ENCODE measurements around the gene RAPGEF1.

DNA sequence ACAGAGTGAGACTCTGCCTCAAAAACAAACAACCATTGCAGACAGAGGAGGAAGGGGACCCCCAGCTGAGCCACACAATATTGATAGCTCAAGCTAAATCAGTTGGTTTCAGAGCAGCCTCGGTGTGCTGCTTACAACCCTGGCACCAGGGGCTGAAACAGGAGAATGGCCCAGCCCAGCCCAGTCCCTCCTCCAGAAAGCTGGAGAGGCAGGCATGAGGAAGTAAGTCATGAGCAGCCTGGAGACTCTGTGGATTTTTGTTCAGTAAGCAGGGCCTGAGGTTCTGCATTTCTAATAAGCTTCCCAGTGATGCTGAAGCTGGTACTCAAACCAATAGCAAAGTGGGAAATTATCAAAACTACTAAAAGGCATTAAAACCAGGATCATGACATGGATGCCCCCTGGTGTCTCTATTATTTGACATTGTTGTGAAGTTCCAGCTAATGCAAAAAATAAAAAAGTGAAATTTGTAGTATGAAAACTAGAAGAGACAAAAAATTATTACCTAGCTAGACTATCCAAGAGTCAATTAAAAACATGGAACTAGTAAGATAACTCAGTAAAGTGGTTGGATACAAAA is 180.4 kb downstream of the RAPGEF1 start:
- TF ChIP-seq YY1 (IDR thresholded peaks at IDR 0.05; ENCODE audit: low read depth) (no peak), TAF1 (IDR thresholded peaks at IDR 0.05; ENCODE audit: low read depth) (no peak), EP300 (IDR thresholded peaks at IDR 0.05; ENCODE audit: borderline replicate concordance) (no peak), RAD21 (IDR thresholded peaks at IDR 0.05; ENCODE audit: low read depth) (no peak), FOXM1 (IDR thresholded peaks at IDR 0.05; ENCODE audit: borderline replicate concordance, low read depth) (no peak), EGR1 (IDR thresholded peaks at IDR 0.05) (no peak), TCF12 (IDR thresholded peaks at IDR 0.05; ENCODE audit: low read depth) (no peak), CEBPB (IDR thresholded peaks at IDR 0.05) (no peak)
- TF ChIP-seq, protein P1, sequence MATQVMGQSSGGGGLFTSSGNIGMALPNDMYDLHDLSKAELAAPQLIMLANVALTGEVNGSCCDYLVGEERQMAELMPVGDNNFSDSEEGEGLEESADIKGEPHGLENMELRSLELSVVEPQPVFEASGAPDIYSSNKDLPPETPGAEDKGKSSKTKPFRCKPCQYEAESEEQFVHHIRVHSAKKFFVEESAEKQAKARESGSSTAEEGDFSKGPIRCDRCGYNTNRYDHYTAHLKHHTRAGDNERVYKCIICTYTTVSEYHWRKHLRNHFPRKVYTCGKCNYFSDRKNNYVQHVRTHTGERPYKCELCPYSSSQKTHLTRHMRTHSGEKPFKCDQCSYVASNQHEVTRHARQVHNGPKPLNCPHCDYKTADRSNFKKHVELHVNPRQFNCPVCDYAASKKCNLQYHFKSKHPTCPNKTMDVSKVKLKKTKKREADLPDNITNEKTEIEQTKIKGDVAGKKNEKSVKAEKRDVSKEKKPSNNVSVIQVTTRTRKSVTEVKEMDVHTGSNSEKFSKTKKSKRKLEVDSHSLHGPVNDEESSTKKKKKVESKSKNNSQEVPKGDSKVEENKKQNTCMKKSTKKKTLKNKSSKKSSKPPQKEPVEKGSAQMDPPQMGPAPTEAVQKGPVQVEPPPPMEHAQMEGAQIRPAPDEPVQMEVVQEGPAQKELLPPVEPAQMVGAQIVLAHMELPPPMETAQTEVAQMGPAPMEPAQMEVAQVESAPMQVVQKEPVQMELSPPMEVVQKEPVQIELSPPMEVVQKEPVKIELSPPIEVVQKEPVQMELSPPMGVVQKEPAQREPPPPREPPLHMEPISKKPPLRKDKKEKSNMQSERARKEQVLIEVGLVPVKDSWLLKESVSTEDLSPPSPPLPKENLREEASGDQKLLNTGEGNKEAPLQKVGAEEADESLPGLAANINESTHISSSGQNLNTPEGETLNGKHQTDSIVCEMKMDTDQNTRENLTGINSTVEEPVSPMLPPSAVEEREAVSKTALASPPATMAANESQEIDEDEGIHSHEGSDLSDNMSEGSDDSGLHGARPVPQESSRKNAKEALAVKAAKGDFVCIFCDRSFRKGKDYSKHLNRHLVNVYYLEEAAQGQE (IDR thresholded peaks at IDR 0.05; ENCODE audit: low read depth): no peak
- TF ChIP-seq, protein P2, sequence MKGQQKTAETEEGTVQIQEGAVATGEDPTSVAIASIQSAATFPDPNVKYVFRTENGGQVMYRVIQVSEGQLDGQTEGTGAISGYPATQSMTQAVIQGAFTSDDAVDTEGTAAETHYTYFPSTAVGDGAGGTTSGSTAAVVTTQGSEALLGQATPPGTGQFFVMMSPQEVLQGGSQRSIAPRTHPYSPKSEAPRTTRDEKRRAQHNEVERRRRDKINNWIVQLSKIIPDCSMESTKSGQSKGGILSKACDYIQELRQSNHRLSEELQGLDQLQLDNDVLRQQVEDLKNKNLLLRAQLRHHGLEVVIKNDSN (IDR thresholded peaks at IDR 0.05): no peak
- TF ChIP-seq, protein P3, sequence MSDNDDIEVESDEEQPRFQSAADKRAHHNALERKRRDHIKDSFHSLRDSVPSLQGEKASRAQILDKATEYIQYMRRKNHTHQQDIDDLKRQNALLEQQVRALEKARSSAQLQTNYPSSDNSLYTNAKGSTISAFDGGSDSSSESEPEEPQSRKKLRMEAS (IDR thresholded peaks at IDR 0.05): no peak
